Panc1 (cell line): ENCODE data around the gene IL18RAP.

ENCODE experiments used
- POLR2AphosphoS5 ChIP-seq: IDR thresholded peaks from 2 replicates; pipeline ENCODE4 v1.6.1; 2012; ENCODE audit warnings: mild to moderate bottlenecking, low read depth, low read length, moderate library complexity
- SIN3A ChIP-seq: IDR thresholded peaks from 2 replicates; pipeline ENCODE4 v1.6.1; 2012; ENCODE audit warnings: low read depth, mild to moderate bottlenecking, low read length, moderate library complexity, borderline replicate concordance; ENCODE audit not compliant: insufficient read depth
- TF ChIP-seq, protein P1 (sequence below): fragments of 450-650 bp; IDR thresholded peaks from 2 replicates; pipeline ENCODE4 v1.5.1; 2017; ENCODE audit warnings: mild to moderate bottlenecking
- TF ChIP-seq, protein P2 (sequence below), 2 experiments: IDR thresholded peaks; 2 replicates each; pipeline ENCODE4 v1.6.1; 2011 to 2012; ENCODE audit warnings: low read depth in 2 of 2, control low read depth in 1 of 2, low read length in 1 of 2, mild to moderate bottlenecking in 1 of 2, moderate library complexity in 1 of 2; ENCODE audit not compliant: insufficient read depth in 1 of 2

DNA sequence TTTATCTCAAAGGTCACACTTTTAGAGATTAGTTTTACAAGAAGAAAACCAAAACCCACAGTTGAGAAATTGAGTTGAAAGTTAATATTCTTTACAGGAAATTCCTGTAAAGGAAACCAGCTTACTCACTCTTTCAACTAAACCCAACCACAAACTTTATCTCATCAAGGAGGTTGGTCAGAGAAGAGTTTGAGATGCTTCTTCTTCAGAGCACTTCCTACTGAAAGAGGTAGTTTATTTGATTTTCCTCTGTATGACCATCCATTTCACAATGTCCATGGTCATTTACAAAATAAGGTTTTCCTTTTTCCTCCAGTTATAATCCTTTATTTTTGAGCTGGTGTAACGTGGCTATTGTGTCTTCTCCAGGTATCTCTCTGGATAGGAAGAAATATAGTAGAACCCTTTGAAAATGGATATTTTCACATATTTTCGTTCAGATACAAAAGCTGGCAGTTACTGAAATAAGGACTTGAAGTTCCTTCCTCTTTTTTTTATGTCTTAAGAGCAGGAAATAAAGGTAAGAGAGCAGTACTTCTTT, 4.5 kb upstream of the IL18RAP start:
- TF ChIP-seq, protein P1, sequence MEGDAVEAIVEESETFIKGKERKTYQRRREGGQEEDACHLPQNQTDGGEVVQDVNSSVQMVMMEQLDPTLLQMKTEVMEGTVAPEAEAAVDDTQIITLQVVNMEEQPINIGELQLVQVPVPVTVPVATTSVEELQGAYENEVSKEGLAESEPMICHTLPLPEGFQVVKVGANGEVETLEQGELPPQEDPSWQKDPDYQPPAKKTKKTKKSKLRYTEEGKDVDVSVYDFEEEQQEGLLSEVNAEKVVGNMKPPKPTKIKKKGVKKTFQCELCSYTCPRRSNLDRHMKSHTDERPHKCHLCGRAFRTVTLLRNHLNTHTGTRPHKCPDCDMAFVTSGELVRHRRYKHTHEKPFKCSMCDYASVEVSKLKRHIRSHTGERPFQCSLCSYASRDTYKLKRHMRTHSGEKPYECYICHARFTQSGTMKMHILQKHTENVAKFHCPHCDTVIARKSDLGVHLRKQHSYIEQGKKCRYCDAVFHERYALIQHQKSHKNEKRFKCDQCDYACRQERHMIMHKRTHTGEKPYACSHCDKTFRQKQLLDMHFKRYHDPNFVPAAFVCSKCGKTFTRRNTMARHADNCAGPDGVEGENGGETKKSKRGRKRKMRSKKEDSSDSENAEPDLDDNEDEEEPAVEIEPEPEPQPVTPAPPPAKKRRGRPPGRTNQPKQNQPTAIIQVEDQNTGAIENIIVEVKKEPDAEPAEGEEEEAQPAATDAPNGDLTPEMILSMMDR, result no peak
- TF ChIP-seq, protein P2, sequence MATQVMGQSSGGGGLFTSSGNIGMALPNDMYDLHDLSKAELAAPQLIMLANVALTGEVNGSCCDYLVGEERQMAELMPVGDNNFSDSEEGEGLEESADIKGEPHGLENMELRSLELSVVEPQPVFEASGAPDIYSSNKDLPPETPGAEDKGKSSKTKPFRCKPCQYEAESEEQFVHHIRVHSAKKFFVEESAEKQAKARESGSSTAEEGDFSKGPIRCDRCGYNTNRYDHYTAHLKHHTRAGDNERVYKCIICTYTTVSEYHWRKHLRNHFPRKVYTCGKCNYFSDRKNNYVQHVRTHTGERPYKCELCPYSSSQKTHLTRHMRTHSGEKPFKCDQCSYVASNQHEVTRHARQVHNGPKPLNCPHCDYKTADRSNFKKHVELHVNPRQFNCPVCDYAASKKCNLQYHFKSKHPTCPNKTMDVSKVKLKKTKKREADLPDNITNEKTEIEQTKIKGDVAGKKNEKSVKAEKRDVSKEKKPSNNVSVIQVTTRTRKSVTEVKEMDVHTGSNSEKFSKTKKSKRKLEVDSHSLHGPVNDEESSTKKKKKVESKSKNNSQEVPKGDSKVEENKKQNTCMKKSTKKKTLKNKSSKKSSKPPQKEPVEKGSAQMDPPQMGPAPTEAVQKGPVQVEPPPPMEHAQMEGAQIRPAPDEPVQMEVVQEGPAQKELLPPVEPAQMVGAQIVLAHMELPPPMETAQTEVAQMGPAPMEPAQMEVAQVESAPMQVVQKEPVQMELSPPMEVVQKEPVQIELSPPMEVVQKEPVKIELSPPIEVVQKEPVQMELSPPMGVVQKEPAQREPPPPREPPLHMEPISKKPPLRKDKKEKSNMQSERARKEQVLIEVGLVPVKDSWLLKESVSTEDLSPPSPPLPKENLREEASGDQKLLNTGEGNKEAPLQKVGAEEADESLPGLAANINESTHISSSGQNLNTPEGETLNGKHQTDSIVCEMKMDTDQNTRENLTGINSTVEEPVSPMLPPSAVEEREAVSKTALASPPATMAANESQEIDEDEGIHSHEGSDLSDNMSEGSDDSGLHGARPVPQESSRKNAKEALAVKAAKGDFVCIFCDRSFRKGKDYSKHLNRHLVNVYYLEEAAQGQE (IDR thresholded peaks at IDR 0.05; ENCODE audit: insufficient read depth in 1 of 2, low read depth in 2 of 2, low read length in 1 of 2), result no peak
- no peak for TF ChIP-seq POLR2AphosphoS5
- no peak for TF ChIP-seq SIN3A
